NCI-H2107 treated with DMSO at 0.1 percent for 48 hours (cell line): ENCODE data around the gene EZR.

ENCODE experiments used
- DNase-seq: peaks from one replicate; lab custom pipeline; 2025; ENCODE audit not compliant: unreplicated experiment; lab: John Stamatoyannopoulos, UW

Gene EZR

GRCh38 chr6:158780246-158780884, 38.8 kb downstream of the EZR start:
- no peak for DNase-seq

- DNase-seq = no peak
Observed at GRCh38 chr6:158778005-158778527, 41.1 kb downstream of the EZR start.

- DNase-seq = no peak
Observed at GRCh38 chr6:158777510-158777909, 41.7 kb downstream of the EZR start.

GRCh38 chr6:158776737-158777136, 42.4 kb downstream of the EZR start:
- DNase-seq = no peak

GRCh38 chr6:158775832-158776231, 43.3 kb downstream of the EZR start:
- DNase-seq = no peak

GRCh38 chr6:158774717-158775449, 44.3 kb downstream of the EZR start:
- no peak for DNase-seq

GRCh38 chr6:158773581-158774449, 45.4 kb downstream of the EZR start:
- DNase-seq = no peak

- no peak for DNase-seq
Observed at GRCh38 chr6:158772851-158773371, 46.3 kb downstream of the EZR start.

- no peak for DNase-seq
Observed at GRCh38 chr6:158772172-158772571, 47.0 kb downstream of the EZR start.

GRCh38 chr6:158771399-158772152, 47.6 kb downstream of the EZR start:
- DNase-seq = no peak

- no peak for DNase-seq
Observed at GRCh38 chr6:158770533-158771330, 48.4 kb downstream of the EZR start.

- DNase-seq = no peak
Observed at GRCh38 chr6:158769771-158770432, 49.3 kb downstream of the EZR start.

GRCh38 chr6:158769234-158769770, 49.9 kb downstream of the EZR start:
- peak; percentile 64 for DNase-seq

- DNase-seq = no peak
Observed at GRCh38 chr6:158768436-158768835, 50.7 kb downstream of the EZR start.

- no peak for DNase-seq
Observed at GRCh38 chr6:158767709-158768108, 51.5 kb downstream of the EZR start.

- DNase-seq = no peak
Observed at GRCh38 chr6:158766621-158767455, 52.3 kb downstream of the EZR start.

- DNase-seq = no peak
Observed at GRCh38 chr6:158765499-158766068, 53.6 kb downstream of the EZR start.

- no peak for DNase-seq
Observed at GRCh38 chr6:158764926-158765325, 54.2 kb downstream of the EZR start.
